IMR-90 (cell line): ENCODE data around the gene MAPK11. TPM values are rescaled to one million over a fixed set of nuclear protein-coding genes. Genes with fewer than 3 reads are reported as not detected.

Experiments
- ATAC-seq: fragments of 200-7000 bp; cut with Tn5 transposase; 2 replicates; pipeline ENCODE4 v1.9.1; 2020; ENCODE audit warnings: low read depth, mild to moderate bottlenecking, moderate library complexity
- BruUV-seq: library from RNA; stranded (reverse); fragments of 400-500 nt; replicated peaks from 2 replicates; lab custom pipeline; 2021; lab: Mats Ljungman, UMichigan
- CTCF ChIA-PET: fragments of 300-600 bp; formaldehyde crosslinking; extraction: SDS; loops from one replicate; lab custom pipeline; 2021; ENCODE audit warnings: antibody characterized with exemption; lab: Yijun Ruan, JAX
- POLR2A ChIA-PET: fragments of 300-600 bp; sonication (Branson Sonifier 250); formaldehyde crosslinking; loops from one replicate; lab custom pipeline; 2022; ENCODE audit warnings: antibody characterized with exemption; ENCODE audit not compliant: unreplicated experiment; lab: Charles Lee
- DNase-seq: peaks from one replicate; pipeline ENCODE4 v3.0.0; 2013
- H2AFZ ChIP-seq: replicated peaks from 2 replicates; pipeline ENCODE3; 2013; ENCODE audit warnings: low read length, mild to moderate bottlenecking; ENCODE audit not compliant: poor library complexity
- H2AK5ac ChIP-seq: 2 replicates; pipeline ENCODE4 v1.6.1; 2013; ENCODE audit warnings: low read depth, low read length, inconsistent platforms
- H2AK9ac ChIP-seq: replicated peaks from 2 replicates; pipeline ENCODE3; 2013; ENCODE audit warnings: mild to moderate bottlenecking, low read depth, low read length, moderate library complexity; ENCODE audit not compliant: poor library complexity
- H2BK120ac ChIP-seq: 2 replicates; pipeline ENCODE4 v1.6.1; 2013; ENCODE audit warnings: low read depth, low read length, inconsistent platforms
- H2BK15ac ChIP-seq: 3 replicates; pipeline ENCODE4 v1.6.1; 2013; ENCODE audit warnings: low read depth, low read length, inconsistent platforms
- H2BK20ac ChIP-seq: 2 replicates; pipeline ENCODE4 v1.6.1; 2013; ENCODE audit warnings: low read depth, mild to moderate bottlenecking, inconsistent platforms, low read length, moderate library complexity
- H2BK5ac ChIP-seq: 2 replicates; pipeline ENCODE4 v1.6.1; 2013; ENCODE audit warnings: mild to moderate bottlenecking, low read depth, low read length, inconsistent platforms; ENCODE audit not compliant: poor library complexity, severe bottlenecking
- H3K14ac ChIP-seq: replicated peaks from 2 replicates; pipeline ENCODE4 v1.6.1; 2013; ENCODE audit warnings: low read depth, low read length, inconsistent platforms
- H3K18ac ChIP-seq: 2 replicates; pipeline ENCODE4 v1.6.1; 2013; ENCODE audit warnings: low read depth, low read length, control low read depth
- H3K23ac ChIP-seq: 2 replicates; pipeline ENCODE4 v1.6.1; 2013; ENCODE audit warnings: low read depth, low read length, inconsistent platforms
- H3K27ac ChIP-seq: 2 replicates; pipeline ENCODE4 v1.5.1; 2013; ENCODE audit warnings: mild to moderate bottlenecking, control low read depth, low read length; ENCODE audit not compliant: insufficient read depth
- H3K27me3 ChIP-seq: 2 replicates; pipeline ENCODE4 v1.6.1; 2013; ENCODE audit warnings: low read length; ENCODE audit not compliant: control insufficient read depth, insufficient read depth
- H3K36me3 ChIP-seq: 2 replicates; pipeline ENCODE4 v1.6.1; 2013; ENCODE audit warnings: low read length, mixed read lengths; ENCODE audit not compliant: control insufficient read depth, insufficient read depth
- H3K4ac ChIP-seq: 2 replicates; pipeline ENCODE4 v1.6.1; 2013; ENCODE audit warnings: low read depth, low read length, inconsistent platforms
- H3K4me1 ChIP-seq: 2 replicates; pipeline ENCODE4 v1.6.1; 2013; ENCODE audit warnings: low read length, mixed read lengths; ENCODE audit not compliant: control insufficient read depth, insufficient read depth
- H3K4me2 ChIP-seq: 2 replicates; pipeline ENCODE4 v1.6.1; 2013; ENCODE audit warnings: low read depth, mild to moderate bottlenecking, control low read depth, low read length, moderate library complexity
- H3K4me3 ChIP-seq: 2 replicates; pipeline ENCODE4 v1.5.1; 2013; ENCODE audit warnings: low read depth, mild to moderate bottlenecking, control low read depth, low read length, moderate library complexity; ENCODE audit not compliant: insufficient read depth
- H3K56ac ChIP-seq: 2 replicates; pipeline ENCODE4 v1.6.1; 2013; ENCODE audit warnings: low read length, inconsistent platforms; ENCODE audit not compliant: insufficient read depth; ENCODE audit errors: extremely low read depth
- H3K79me1 ChIP-seq, 2 experiments: 2 replicates each; pipeline ENCODE4 v1.6.1; 2013; ENCODE audit warnings: low read length in 2 of 2, inconsistent platforms in 1 of 2, low read depth in 1 of 2
- H3K9ac ChIP-seq: 2 replicates; pipeline ENCODE4 v1.6.1; 2013; ENCODE audit warnings: low read depth, low read length, control low read depth
- H3K9me1 ChIP-seq: 2 replicates; pipeline ENCODE4 v1.6.1; 2013; ENCODE audit warnings: low read length, inconsistent platforms; ENCODE audit not compliant: insufficient read depth
- H3K9me3 ChIP-seq: 2 replicates; pipeline ENCODE4 v1.6.1; 2013; ENCODE audit warnings: low read length; ENCODE audit not compliant: control insufficient read depth, insufficient read depth
- H4K20me1 ChIP-seq: 2 replicates; pipeline ENCODE4 v1.6.1; 2013; ENCODE audit warnings: low read length, inconsistent platforms; ENCODE audit not compliant: insufficient read depth
- H4K5ac ChIP-seq: 2 replicates; pipeline ENCODE4 v1.6.1; 2013; ENCODE audit warnings: mild to moderate bottlenecking, low read depth, low read length, control low read depth
- H4K8ac ChIP-seq, 2 experiments: 2 replicates each; pipeline ENCODE4 v1.6.1; 2013; ENCODE audit warnings: low read depth in 2 of 2, low read length in 2 of 2, control low read depth in 1 of 2, inconsistent platforms in 1 of 2
- H4K91ac ChIP-seq: 2 replicates; pipeline ENCODE4 v1.6.1; 2013; ENCODE audit warnings: low read depth, low read length, inconsistent platforms; ENCODE audit not compliant: insufficient read depth
- CEBPB ChIP-seq: IDR thresholded peaks from 2 replicates; pipeline ENCODE4 v1.6.1; 2012; ENCODE audit warnings: low read depth, low read length, improper control_type of control experiment
- MAFK ChIP-seq: IDR thresholded peaks from 2 replicates; pipeline ENCODE4 v1.6.1; 2012; ENCODE audit warnings: low read depth, low read length, improper control_type of control experiment
- MAZ ChIP-seq: IDR thresholded peaks from 2 replicates; pipeline ENCODE4 v1.6.1; 2012; ENCODE audit warnings: low read depth, mild to moderate bottlenecking, low read length, improper control_type of control experiment, moderate library complexity, borderline replicate concordance
- NFE2L2 ChIP-seq: fragments of 150-350 bp; IDR thresholded peaks from 2 replicates; pipeline ENCODE4 v1.6.1; 2016; ENCODE audit warnings: low read depth, mild to moderate bottlenecking, low read length
- RFX5 ChIP-seq: IDR thresholded peaks from 2 replicates; pipeline ENCODE4 v1.8.0; 2012; ENCODE audit warnings: low read depth, mild to moderate bottlenecking, low read length, moderate library complexity
- SMC3 ChIP-seq: fragments of 150-350 bp; IDR thresholded peaks from 2 replicates; pipeline ENCODE4 v1.6.1; 2016; ENCODE audit warnings: low read depth, mild to moderate bottlenecking, antibody characterized with exemption, low read length, moderate library complexity
- whole genome bisulfite sequencing, 2 experiments: methylation state at CpG; one replicate each; pipeline versions ENCODE4 v1.1.5 to v1.1.7; 2013; ENCODE audit warnings: missing lambda C conversion rate in 2 of 2; ENCODE audit not compliant: insufficient read length in 1 of 2; ENCODE audit errors: extremely low coverage in 2 of 2; 5-methylcytosine and 5-hydroxymethylcytosine counted together
- dilution Hi-C: fragments of 300-500 bp; cut with HindIII; formaldehyde crosslinking; loops from one replicate; pipeline ENCODE4 v1.14.3; 2018; ENCODE audit warnings: low sequenced_read_pairs; ENCODE audit not compliant: unreplicated experiment
- in situ Hi-C: fragments of 300-500 bp; cut with MboI; formaldehyde crosslinking; loops from 3 replicates; pipeline ENCODE4 v1.14.3; 2019; ENCODE audit warnings: low sequenced_read_pairs, inconsistent platforms, mixed read lengths
- intact Hi-C: fragments of 100-400 bp; cut with micrococcal nuclease; formaldehyde crosslinking; loops from 2 replicates; pipeline ENCODE4 v1.10.0; 2022
- polyA plus RNA-seq, 3 experiments: library from polyadenylated mRNA; depleted of rRNA; stranded (reverse); fragments of >200 nt; gene quantifications; 2 replicates each; pipeline ENCODE4 v1.2.3, GENCODE V29; 2012; ENCODE audit warnings: low replicate concordance in 1 of 3
- total RNA-seq: library from RNA; depleted of rRNA; stranded (reverse); fragments of >200 nt; gene quantifications from 2 replicates; pipeline ENCODE4 v1.2.3, GENCODE V29; 2012

The MAPK11 gene
- total and polyA plus RNA-seq, 2 of the 4 experiments (the other 2 are of a cell fraction), result 8.1 to 14.4 TPM

GRCh38 chr22:50253941-50254340, 16.2 kb downstream of the MAPK11 start:
- TF ChIP-seq MAFK, result no peak
- TF ChIP-seq MAZ, result no peak
- no peak for TF ChIP-seq NFE2L2
- no peak for TF ChIP-seq CEBPB
- TF ChIP-seq SMC3, result no peak
- no peak for TF ChIP-seq RFX5
- intact Hi-C loops, result loop anchor here (2.0 kb wide), 1 partner anchor 73 kb away; the partner anchor contains the start of gene DENND6B
- in situ Hi-C loops, result loop anchor here (5.0 kb wide), 1 partner anchor 73 kb away; the partner anchor contains the start of gene DENND6B

More at GRCh38 chr22:50253941-50254340, 16.2 kb downstream of the MAPK11 start:
- no peak overlapping the region for H4K8ac ChIP-seq
- H3K56ac ChIP-seq, result no peak overlapping the region
- H3K79me1 ChIP-seq, result peaks cover 9 to 35% of the 10 kb centered on the region in 2 experiments; a peak in 3 of 4 replicates
- no peak overlapping the region for H3K27ac ChIP-seq
- CTCF ChIA-PET, result no interaction called here
- no peak overlapping the region for H3K18ac ChIP-seq
- no peaks in the 10 kb centered on the region for H3K27me3 ChIP-seq
- DNase-seq (no peak), ATAC-seq (no peak)
- no peak overlapping the region for H4K91ac ChIP-seq
- H2BK20ac ChIP-seq, result no peak overlapping the region
- dilution Hi-C loops, result no loop called here
- no peak overlapping the region for H2BK15ac ChIP-seq
- H2AFZ ChIP-seq, result no peak overlapping the region
- no peak overlapping the region for H3K14ac ChIP-seq
- no peak overlapping the region for H4K5ac ChIP-seq
- H3K9me3 ChIP-seq, result no peaks in the 10 kb centered on the region
- no peak overlapping the region for H3K4me2 ChIP-seq
- WGBS, 2 experiments, result 65% methylated on average over 3 of the region's 8 CpGs; no CpG with 5 or more reads in 1 of the 2 experiments
- no peaks in the 10 kb centered on the region for H3K9me1 ChIP-seq
- no TSS peak for BruUV-seq
- H3K4me1 ChIP-seq, result peaks cover 12% of the 10 kb centered on the region
- H3K4ac ChIP-seq, result no peak overlapping the region
- peaks cover 29% of the 10 kb centered on the region for H4K20me1 ChIP-seq
- H2AK9ac ChIP-seq, result peak overlapping the region; percentile 55
- no peak overlapping the region for H3K9ac ChIP-seq
- no peak overlapping the region for H2AK5ac ChIP-seq
- H3K23ac ChIP-seq, result no peak overlapping the region
- H3K36me3 ChIP-seq, result peaks cover 35% of the 10 kb centered on the region; the same call in 1 of the 2 replicates
- no peak overlapping the region for H3K4me3 ChIP-seq
- POLR2A ChIA-PET, result no interaction called here
- no peak overlapping the region for H2BK120ac ChIP-seq
- no peak overlapping the region for H2BK5ac ChIP-seq
